Measurements from ENCODE around the gene TMEM106A.
A peak's percentile ranks its signal among the peaks of the same experiment; 100 is the strongest.
"Not testable (repeated sequence)": the region's sequence is repeated elsewhere in the genome, so short reads cannot be mapped to it uniquely, and the experiment has no call there.

The TMEM106A gene, protein sequence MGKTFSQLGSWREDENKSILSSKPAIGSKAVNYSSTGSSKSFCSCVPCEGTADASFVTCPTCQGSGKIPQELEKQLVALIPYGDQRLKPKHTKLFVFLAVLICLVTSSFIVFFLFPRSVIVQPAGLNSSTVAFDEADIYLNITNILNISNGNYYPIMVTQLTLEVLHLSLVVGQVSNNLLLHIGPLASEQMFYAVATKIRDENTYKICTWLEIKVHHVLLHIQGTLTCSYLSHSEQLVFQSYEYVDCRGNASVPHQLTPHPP

DNA sequence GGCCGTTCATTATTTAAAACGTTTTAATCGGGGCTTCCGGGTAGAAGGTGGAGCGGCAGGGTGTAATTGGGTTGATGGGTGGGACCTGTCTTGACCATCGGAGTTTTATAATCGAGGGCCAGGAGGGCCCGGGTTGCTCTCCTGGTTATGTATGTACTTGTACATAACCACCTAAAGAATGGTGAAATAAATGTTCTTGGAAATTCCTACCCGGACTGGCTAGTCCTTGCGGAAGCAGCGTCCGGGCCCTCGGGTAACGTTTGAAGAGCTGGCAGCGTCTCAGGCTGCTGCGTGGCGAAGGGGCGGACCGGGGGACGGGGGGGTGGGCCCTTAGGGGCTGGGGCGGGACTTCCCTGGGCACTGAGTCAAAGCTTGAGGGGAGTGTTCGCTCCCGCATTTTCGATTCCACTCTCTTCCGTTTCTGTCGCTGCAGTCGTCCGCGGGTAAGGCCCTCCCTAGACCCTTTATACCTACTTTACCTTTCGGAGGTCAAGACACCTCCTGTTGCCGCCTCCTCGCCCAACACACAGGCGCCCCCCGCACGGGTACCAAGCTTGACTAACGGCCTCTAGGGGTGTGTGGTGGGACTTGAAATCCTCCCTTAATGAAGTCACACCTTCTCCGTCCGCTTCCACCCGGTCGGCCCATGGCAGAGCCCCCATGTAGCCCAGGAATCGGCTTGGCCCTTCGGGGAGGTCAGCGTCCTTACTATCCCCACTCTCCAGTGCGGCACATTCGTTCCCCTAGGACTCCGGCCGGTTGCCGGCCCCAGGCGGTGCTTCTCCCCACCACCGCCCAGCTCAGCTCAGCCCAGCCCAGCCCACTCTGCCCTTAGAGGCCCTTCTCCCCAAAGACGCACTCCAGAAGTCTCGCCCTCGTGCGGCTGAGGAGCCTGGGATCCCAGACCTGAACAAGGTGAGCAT, at the start of gene TMEM106A:
TSS of gene TMEM106A (plus strand) at position 396 of the 923 bp plus-strand sequence. CDS start 1,167 bp downstream, outside the sequence.
- peak; percentile 73 to 75 for DNase-seq

DNA sequence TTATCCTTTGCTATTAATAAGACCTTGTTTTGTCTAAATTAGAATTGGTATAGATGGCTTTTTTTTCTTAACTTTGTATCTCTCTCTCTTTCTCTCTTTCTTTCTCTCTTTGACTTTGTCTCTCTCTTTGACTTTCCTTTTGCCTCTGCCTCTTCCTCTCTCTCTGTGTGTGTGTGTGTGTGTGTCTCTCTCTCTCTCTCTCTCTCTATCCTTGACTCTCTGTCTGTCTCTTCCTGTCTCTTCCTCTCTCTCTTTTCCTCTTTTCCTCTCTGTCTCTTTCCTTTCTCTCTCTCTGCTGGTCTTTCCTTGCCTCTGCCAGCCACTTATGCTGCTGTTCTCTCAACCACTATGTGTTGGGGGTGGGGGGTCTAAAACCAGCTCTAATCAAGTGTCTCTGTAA, 45.7 kb upstream of the TMEM106A start:
- DNase-seq: not testable (repeated sequence)

DNA sequence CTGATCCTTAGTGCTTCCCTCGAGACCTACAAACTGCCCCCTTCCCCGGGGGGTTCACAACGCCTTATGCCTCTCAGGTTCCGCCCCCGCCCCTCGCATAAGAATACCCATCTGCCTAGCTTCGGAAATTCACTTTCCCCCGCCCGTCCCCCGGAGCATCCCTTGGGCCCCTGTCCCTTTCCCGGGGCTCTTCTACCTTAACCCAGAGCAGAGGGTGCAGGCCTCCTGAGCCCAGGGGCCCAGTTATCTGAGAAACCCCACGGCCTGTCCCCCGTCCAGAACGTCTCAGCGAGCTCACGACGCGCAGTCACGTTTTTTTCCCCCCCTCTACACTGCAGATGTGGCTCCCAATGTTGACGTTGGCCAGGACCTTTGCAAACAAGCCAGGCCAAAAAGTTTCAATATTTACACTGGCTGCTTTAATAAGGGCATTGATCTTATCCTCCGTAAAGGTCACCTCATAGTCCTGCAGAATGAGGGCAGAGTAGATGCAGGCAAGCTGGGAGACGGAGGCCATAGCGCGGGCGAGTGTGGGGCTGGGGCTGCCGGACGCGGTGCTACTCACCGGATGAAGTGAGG, 42.0 kb upstream of the TMEM106A start:
- peak in 1 of 2 donors; percentile 4 for DNase-seq

DNA sequence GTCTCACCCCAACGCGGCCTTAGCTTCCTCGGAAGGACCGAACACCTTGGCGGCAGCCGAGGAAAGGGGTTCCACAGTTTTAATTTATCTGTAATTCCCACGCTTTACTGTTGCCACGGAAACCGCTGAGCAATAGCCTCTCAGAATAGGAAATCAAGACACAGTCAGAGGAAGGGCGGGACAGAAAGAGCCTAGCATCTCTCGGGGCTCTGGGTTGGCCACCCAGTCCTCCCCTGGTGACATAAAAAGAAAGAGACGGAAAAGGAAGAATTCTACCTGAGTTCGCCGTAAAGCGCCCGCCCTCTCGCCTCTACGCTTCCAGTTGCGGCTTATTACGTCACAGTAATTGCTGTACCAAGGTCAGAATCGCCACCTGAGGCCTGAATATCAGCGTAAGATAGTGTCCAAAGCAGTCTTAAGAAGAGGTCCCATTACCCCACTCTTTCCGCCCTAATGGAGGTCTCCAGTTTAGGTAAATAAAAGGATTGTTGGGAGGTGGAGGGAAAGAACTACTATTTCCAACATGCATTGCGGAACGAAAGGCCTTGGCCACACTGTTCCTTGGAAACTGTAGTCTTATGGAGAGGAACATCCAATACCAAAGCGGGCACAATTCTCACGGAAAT, 41.4 kb upstream of the TMEM106A start:
- DNase-seq: peak; percentile 94 to 95

DNA sequence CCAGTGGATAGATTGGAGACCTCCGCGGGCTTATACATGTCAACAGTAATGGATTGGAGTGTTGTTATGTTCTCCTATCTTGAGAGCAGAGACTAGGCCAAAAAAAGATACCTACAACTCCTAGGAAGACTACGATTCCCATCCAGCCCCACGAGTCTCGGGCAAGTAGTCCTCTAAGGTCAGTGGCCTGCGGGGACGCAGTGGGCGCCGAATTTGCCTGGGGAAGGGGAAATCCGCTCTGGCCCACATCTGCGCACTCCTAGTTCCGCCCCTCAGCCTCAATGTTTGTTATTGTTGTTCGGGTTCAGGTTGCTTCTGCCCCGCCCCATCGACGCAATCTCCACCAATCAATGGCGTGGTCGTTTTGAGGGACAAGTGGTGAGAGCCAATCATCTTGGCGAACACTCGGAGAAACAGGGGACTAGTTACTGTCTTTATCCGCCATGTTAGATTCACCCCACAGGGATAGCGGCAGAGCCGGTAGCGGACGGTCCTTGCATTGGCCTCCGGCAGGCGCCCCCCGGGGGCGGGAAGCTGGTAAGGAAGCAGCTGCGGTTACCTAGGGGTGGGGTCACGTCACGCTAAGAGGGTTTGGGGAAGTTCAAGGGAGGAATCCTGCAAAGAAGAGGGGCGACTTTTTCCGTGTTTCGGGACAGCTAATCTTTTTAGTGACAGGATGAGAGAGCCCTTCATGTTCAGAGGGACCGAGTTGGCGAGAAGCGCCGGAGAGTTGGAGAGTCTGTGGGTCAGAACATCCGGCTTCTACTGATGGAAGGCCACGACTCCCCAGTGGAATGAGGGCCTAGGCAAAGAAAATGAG, 40.7 kb upstream of the TMEM106A start, which contains the start of gene NBR1:
TSS of gene NBR1 (plus strand) at position 449 of the 820 bp plus-strand sequence. CDS start 4,586 bp downstream, outside the sequence.
- DNase-seq: peak; percentile 98 to 99

DNA sequence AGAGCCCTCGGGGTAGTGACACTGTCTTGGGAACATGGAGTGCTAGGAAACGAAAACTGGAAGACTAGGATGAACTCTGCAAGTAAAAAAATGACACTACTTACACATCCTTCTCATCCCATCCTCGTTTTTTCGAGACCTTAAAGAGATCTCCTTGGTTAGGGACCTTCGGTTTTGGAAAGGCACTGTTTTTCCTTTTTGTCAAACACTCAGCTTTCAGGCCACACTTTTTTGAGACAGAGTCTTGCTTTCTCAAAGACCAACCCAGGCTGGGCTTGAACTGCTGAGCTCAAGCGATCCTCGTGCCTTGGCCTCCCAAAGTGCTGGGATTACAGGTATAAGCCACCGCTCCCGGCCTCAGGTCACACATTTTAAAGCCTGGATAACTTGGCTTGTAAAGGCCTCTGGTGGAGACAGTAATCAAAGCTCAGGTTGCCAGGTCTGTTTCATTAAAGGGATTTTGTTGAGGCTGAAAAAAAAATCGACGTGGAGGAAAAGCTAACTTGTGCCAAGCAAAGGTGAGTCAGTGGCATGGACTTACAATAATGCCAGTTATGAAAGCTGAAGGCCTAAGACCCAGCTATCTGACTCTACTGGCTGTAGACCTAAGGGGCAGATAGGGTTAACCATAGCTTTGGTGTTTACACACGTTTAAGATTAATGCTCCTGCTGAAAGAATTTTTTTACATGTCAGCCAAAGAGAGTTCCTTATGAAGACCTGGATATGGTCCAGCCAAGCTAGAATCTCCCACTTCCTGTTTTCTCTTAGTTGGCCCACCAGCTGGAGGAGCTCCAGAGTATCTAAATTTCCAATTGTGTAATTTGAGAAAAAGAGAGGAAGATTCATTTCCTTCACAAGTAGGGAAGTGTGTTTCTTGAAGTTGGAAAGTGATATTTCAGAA, 39.8 kb upstream of the TMEM106A start:
- peak; percentile 21 to 23 for DNase-seq

DNA sequence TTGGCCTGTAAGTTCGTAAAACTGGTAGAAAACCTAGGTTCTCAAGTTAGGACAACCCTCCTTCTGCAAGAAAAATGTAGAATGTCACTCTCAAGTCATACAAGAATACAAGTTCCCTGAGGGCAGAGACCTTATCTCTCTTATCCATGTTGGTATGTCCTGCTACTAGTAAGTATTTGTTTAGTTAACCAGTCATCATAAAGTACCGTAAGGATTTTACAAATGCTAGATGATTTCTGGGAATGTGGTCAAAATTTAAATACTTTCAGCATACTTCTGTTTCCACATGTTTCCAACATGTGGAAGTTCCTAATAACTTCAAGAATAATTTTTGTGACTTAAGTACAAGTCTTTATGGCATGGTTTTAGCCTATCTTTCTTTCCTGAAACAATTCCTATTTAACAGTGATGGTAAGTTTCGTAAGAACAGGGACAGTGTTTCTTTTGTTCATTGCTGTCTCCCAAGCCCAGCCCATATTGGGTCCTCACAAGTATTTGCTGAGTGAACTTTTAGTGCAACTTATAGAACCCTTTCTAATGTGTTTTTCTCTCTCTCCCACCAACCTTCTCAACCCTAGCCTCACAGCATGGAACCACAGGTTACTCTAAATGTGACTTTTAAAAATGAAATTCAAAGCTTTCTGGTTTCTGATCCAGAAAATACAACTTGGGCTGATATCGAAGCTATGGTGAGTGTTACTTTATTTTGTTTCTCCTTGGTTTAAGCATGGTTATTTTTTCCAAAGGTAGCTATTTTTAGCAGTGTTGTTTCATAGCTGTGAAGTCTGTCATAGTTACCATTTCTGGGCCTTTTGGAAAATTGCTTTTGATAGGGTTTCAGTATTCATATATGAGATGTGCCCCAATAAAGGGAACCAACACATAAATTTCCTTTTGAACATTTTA, 36.2 kb upstream of the TMEM106A start:
- no peak for DNase-seq

DNA sequence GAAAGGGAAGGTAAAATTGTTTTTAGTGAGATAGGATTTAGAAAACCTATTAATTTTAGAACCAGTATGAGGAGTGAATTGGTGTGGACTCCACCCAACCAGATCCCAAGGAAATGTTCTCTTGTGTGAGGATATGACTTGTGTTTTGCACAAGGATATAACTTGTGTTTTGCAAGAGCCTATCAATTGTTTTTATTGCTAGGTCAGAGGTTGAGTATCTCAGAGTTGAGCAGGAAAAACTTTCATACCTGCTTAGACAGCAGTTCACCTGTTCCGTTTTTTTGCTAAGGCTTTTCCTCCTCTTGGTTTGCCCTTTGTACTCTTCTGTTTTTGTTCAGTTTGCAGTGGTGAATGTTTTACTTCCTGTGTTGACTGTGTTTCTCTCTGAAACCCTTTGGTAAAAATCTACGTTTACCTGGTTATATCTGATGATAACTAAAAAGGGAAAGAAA, 35.5 kb upstream of the TMEM106A start:
- DNase-seq: no peak

DNA sequence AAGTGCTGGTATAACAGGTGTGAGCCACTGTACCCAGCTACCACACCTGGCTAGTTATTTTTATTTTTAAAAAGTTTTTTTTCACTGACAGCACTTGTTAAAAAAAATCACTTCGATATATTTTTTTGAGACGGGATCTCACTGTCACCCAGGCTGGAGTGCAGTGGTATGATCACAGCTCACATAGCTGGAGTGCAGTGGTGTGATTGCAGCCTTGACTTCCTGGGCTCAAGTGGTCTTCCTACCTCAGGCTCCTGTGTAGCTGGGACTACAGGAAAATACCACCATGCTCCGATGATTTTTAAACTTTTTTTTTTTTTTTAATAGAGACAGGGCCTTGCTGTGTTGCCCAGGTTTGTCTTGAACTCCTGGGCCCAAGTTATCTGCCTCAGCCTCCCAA, 27.8 kb upstream of the TMEM106A start:
- no peak for DNase-seq

DNA sequence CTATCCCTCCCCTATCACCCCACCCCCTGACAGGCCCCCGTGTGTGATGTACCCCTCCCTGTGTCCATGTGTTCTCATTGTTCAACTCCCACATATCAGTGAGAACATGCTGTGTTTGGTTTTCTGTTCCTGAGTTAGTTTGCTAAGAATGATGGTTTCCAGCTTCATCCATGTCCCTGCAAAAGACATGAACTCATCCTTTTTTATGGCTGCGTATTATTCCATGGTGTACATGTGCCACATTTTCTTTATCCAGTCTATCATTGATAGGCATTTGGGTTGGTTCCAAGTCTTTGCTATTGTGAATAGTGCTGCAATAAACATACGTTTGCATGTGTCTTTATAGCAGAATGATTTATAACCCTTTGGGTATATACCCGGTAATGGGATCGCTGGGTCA, 25.0 kb upstream of the TMEM106A start:
- DNase-seq: not testable (repeated sequence)

DNA sequence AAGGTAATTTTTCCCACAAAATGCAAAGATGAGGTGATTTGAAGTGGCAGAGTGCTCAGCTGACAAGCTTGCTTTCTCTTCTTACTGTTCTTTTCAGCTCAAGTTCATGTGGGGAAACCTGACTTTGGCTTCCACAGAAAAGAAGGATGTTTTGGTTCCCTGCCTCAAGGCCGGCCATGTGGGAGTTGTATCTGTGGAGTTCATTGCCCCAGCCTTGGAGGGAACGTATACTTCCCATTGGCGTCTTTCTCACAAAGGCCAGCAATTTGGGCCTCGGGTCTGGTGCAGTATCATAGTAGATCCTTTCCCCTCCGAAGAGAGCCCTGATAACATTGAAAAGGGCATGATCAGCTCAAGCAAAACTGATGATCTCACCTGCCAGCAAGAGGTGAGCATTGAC, 18.4 kb upstream of the TMEM106A start:
- no peak for DNase-seq

DNA sequence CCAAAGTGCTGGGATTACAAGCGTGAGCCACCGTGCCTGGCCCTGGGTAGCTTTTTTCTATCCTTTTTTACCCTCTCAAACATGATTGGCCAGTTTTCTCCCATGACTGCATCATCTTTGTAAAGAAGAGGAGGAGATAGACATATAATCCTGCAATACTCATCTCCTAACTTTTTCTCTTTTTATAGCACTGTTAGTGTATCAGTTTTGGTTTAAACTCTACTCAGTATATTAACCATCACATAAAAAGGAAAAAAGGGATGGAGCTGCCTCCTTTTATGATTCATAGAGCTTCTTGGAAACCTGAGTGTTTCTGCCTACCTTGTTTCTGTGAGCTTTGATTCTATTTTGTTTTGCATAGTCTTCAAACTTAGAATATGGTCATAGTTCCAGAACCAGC, 12.0 kb upstream of the TMEM106A start:
- no peak for DNase-seq

DNA sequence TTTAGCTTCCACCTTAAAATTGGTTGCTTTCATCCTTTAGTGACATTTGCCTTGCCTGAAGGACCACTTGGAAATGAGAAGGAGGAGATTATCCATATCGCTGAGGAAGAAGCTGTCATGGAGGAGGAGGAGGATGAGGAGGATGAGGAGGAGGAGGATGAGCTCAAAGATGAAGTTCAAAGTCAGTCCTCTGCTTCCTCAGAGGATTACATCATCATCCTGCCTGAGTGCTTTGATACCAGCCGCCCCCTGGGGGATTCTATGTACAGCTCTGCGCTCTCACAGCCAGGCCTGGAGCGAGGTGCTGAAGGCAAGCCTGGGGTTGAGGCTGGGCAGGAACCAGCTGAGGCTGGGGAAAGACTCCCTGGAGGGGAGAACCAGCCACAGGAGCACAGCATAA, 11.5 kb upstream of the TMEM106A start:
- DNase-seq: no peak

DNA sequence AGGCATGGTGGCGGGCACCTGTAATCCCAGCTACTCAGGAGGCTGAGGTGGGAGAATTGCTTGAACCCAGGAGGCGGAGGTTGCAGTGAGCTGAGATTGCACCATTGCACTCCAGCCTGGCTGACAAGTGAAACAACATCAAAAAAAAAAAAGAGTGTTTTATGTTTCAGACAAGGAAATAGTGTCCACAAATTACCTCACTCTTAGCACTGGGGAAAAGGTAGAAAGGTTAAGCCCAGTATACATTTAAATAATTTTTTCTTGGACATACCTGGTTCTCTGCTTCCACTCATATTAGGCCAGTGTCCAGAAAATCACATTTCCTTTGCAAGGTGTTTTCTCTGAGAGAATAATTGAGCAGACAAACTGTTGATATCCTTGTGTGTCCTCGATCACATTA, 8.7 kb upstream of the TMEM106A start:
- not testable (repeated sequence) for DNase-seq

DNA sequence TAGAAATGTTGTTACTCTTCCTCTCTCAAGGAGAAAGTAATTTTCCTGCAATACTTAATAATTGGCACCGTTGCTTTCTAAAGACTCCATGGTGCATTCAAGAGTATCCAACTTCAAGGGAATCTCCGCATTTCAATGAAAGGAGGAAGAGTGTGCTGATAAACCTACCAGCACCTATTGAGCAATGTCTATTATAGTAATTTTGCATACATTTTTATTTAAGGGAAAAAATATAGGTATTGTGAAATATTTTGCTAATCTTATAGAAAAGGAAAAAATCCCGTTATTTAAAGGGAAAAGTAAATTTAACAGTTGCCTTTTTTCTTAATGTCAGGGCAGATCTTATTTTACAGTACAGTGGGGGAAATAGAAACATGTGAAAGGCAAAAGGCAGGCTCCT, 1.1 kb upstream of the TMEM106A start:
- DNase-seq: no peak

DNA sequence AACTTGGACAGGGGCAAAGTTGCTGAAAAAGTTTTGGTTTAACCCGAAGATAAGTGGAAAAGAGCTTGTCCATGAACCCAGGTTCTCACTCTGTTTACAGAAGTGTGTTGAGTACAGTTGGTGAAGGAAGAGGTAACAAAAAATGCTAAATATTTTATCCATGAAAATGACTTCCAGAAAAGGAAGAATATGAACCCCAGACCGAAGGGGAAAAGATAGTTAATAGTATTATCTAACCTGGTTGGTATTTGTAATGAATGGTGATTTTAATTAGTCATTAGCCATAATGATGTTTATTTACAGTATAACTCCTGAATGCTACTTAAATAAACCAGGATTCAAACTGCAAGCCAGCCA, 574 bp upstream of the TMEM106A start:
- no peak for DNase-seq

DNA sequence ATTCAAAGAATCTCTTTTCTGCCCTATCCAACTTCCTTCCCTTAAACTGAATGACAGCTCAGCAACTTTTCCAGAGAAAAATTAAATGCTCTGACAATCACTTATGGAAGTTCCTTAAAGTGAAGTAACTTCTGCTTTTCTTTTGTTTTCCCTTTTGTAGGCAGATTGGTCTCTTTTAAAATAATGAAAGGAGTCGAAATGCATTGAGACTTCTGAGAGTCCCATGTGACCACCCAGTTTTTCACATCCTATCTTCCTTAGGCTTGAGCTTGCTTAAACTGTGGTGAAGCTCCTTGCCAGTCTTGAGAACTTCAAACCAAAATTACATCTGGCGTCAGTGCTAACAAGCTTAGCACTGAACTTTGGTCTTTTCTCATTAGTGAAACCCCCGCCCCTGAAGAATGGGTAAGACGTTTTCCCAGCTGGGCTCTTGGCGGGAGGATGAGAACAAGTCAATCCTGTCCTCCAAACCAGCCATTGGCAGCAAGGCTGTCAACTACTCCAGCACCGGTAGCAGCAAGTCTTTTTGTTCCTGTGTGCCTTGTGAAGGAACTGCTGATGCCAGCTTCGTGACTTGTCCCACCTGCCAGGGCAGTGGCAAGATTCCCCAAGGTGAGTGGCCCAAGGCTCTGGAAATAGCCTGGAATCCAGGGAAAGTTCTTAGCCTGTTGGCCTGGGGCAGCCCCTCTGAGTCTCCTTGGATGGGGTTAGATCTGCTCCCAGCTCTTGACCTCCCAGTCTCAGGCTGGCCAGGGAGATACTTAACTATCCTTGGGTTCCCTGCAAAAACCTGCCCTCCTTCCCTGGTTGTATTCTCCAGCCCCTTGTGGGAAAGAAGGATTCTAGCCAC, 1.2 kb downstream of the TMEM106A start:
- DNase-seq: no peak

DNA sequence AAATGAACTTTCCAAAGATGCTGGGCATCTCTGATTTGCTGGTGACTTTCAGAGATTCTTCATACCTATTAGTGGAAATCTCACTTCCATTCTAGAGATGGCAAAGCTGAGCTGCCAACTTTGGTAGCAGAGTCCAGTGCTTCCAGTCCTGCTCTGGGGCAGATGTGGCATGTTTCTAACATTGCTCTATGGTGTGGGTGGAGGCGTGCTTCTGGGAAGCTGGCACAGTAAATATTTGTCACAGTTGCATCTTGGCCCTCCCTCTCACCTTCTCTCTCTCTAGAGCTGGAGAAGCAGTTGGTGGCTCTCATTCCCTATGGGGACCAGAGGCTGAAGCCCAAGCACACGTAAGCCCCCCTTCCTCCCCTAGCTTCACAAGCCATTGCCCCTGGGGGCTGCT, 1.9 kb downstream of the TMEM106A start:
- DNase-seq: no peak

DNA sequence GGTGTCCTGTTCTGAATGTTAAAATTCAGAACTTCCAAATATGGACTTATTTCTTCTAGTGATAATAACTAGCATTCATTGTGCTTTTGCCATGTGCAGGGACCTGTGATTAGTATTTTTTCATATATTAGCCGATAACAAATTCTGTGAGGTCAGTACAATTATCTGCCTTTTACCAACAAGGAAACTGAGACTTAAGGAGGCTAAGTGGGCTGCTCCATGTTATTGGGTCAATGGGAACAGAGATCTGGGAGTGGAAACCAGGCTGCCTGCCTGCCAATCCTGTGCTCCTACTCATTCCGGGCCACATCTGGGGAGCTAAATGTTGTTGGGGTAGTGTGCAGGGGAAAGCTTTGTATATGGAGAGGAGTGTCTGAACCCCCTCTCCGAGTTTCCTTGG, 3.7 kb downstream of the TMEM106A start:
- no peak for DNase-seq

Data from CD4-positive, alpha-beta T cell treated with Interleukin-1 beta for 1 hour (primary cell).